ENCODE data around the gene ARHGEF7. TPM values are rescaled to one million over a fixed set of nuclear protein-coding genes. Genes with fewer than 3 reads are reported as not detected.
A peak's percentile ranks its signal among the peaks of the same experiment; 100 is the strongest.

The ARHGEF7 gene
- polyA plus RNA-seq, 1 donor (not counting 4 experiments of a cell fraction or from before 2014, with no cell fraction given), result 25.2 TPM

- H3K79me2 ChIP-seq (ENCODE audit: control insufficient read depth, insufficient read depth, low read length), result peaks cover 62% of the 10 kb centered on the region
- dilution Hi-C loops (cut with MboI; ENCODE audit: extremely low pct_ligation_motif_present, low sequenced_read_pairs), result no loop called here
- no peak overlapping the region for H3K4me3 ChIP-seq (ENCODE audit: control insufficient read depth in 2 of 3, extremely low read depth in 1 of 3, insufficient read depth in 2 of 3, low read depth in 1 of 3, low read length in 3 of 3)
- TF ChIP-seq EZH2 (IDR thresholded peaks at IDR 0.05; ENCODE audit: low read length) (no peak), CTCF (optimal IDR thresholded peaks at IDR 0.05 in 1 of 3, IDR thresholded peaks at IDR 0.05 in 1 of 3, conservative IDR thresholded peaks at IDR 0.05 in 1 of 3; ENCODE audit: extremely low read depth in 1 of 3, insufficient read depth in 2 of 3, low read length in 3 of 3) (no peak)
- H3K36me3 ChIP-seq (ENCODE audit: control insufficient read depth in 2 of 2, extremely low read depth in 1 of 2, insufficient read depth in 2 of 2, low read length in 2 of 2), result peaks cover 3 to 5% of the 10 kb centered on the region in 2 experiments
- H3K27ac ChIP-seq (ENCODE audit: control insufficient read depth, insufficient read depth, low read length), result no peak overlapping the region
- H3K27me3 ChIP-seq (ENCODE audit: control insufficient read depth, extremely low read depth, insufficient read depth, low read length), result no peaks in the 10 kb centered on the region
- H4K20me1 ChIP-seq (ENCODE audit: control insufficient read depth, extremely low read depth, insufficient read depth, low read length), result peaks cover 5% of the 10 kb centered on the region
- no peak for DNase-seq (ENCODE audit: low read depth, low spot score)
- FAIRE-seq, result no peak
- no peaks in the 10 kb centered on the region for H3K9me3 ChIP-seq (ENCODE audit: control insufficient read depth, low read depth, low read length)
- H3K9me1 ChIP-seq (ENCODE audit: control insufficient read depth, extremely low read depth, insufficient read depth, low read length), result peaks cover 4% of the 10 kb centered on the region
- H3K4me2 ChIP-seq (ENCODE audit: control insufficient read depth, extremely low read depth, insufficient read depth, low read depth, low read length), result no peak overlapping the region
- H3K4me1 ChIP-seq (ENCODE audit: control insufficient read depth, extremely low read depth, insufficient read depth, low read length), result peaks cover 21% of the 10 kb centered on the region
- H2AFZ ChIP-seq (ENCODE audit: control insufficient read depth, low read length), result no peak overlapping the region
- no peak overlapping the region for H3K9ac ChIP-seq (ENCODE audit: control insufficient read depth, extremely low read depth, insufficient read depth, low read length)
These were observed 87.6 kb downstream of the ARHGEF7 start for GRCh38 chr13:111202745-111203144.

DNA sequence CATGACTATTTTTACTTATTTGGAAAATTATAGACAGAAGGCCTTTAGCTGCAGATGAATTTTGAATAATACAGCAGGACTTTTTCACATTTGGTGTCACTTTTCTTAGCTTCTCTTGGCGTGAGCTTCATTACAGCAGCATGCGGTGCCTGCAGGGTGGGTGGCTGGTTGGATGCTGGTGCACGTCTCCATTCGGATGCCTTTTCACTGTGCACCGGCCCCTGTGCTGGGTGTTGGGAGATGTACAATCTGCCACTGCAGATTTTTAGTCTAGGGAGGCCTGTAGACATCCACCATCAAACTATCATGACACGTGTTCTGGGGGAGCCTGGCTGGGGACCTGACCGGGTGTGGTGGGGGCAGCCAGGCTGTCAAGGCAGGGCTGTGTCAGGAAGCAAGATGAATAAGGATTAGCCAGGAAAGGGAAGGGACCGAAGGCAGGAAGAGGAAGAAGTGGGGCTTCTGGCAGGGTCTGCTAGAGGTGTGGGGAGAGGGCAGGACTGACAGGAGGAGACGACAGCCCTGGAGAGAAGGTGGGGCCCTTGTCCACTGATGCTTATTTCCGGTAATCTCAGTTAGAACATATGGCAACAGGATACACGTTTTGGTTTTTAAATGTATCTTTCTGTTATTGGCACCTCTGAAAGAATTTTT, 88.8 kb downstream of the ARHGEF7 start:
- Histone ChIP-seq H3K4me3 (ENCODE audit: control insufficient read depth in 2 of 3, extremely low read depth in 1 of 3, insufficient read depth in 2 of 3, low read depth in 1 of 3, low read length in 3 of 3) (no peak overlapping the region), H3K79me2 (ENCODE audit: control insufficient read depth, insufficient read depth, low read length) (peaks cover 64% of the 10 kb centered on the region), H3K9me3 (ENCODE audit: control insufficient read depth, low read depth, low read length) (no peaks in the 10 kb centered on the region), H3K4me2 (ENCODE audit: control insufficient read depth, extremely low read depth, insufficient read depth, low read depth, low read length) (peak overlapping the region; percentile 53), H3K4me1 (ENCODE audit: control insufficient read depth, extremely low read depth, insufficient read depth, low read length) (peaks cover 21% of the 10 kb centered on the region), H3K36me3 (ENCODE audit: control insufficient read depth in 2 of 2, extremely low read depth in 1 of 2, insufficient read depth in 2 of 2, low read length in 2 of 2) (peaks cover 3 to 4% of the 10 kb centered on the region in 2 experiments), H3K27ac (ENCODE audit: control insufficient read depth, insufficient read depth, low read length) (no peak overlapping the region), H4K20me1 (ENCODE audit: control insufficient read depth, extremely low read depth, insufficient read depth, low read length) (peaks cover 5% of the 10 kb centered on the region), H2AFZ (ENCODE audit: control insufficient read depth, low read length) (no peak overlapping the region), H3K9ac (ENCODE audit: control insufficient read depth, extremely low read depth, insufficient read depth, low read length) (no peak overlapping the region), H3K9me1 (ENCODE audit: control insufficient read depth, extremely low read depth, insufficient read depth, low read length) (peaks cover 4% of the 10 kb centered on the region), H3K27me3 (ENCODE audit: control insufficient read depth, extremely low read depth, insufficient read depth, low read length) (no peaks in the 10 kb centered on the region)
- no peak for DNase-seq (ENCODE audit: low read depth, low spot score)
- dilution Hi-C loops (cut with MboI; ENCODE audit: extremely low pct_ligation_motif_present, low sequenced_read_pairs), result no loop called here
- no peak for FAIRE-seq
- TF ChIP-seq EZH2 (IDR thresholded peaks at IDR 0.05; ENCODE audit: low read length) (no peak), CTCF (optimal IDR thresholded peaks at IDR 0.05 in 1 of 3, IDR thresholded peaks at IDR 0.05 in 1 of 3, conservative IDR thresholded peaks at IDR 0.05 in 1 of 3; ENCODE audit: extremely low read depth in 1 of 3, insufficient read depth in 2 of 3, low read length in 3 of 3) (no peak)
